Activated T-cell treated with anti-CD3 and anti-CD28 coated beads, Interleukin-2, amount 50 U/mL, for 1 hour (primary cell): ENCODE results near the gene FAM169A.
"Not testable (repeated sequence)": the region's sequence is repeated elsewhere in the genome, so short reads cannot be mapped to it uniquely, and the experiment has no call there.

ENCODE experiments used
- DNase-seq: peaks from one replicate; pipeline ENCODE4 v3.0.0-alpha.2; 2020

FAM169A gene

GRCh38 chr5:74866596-74867162 is 492 bp upstream of the FAM169A start:
- no peak for DNase-seq

GRCh38 chr5:74865256-74865803 is 857 bp downstream of the FAM169A start:
- no peak for DNase-seq

GRCh38 chr5:74864823-74865222 is 1.4 kb downstream of the FAM169A start:
- no peak for DNase-seq

GRCh38 chr5:74863726-74864125 is 2.5 kb downstream of the FAM169A start:
- no peak for DNase-seq

- DNase-seq = no peak
These were observed 4.0 kb downstream of the FAM169A start for GRCh38 chr5:74862221-74862620.

GRCh38 chr5:74856975-74857374 is 9.2 kb downstream of the FAM169A start:
- not testable (repeated sequence) for DNase-seq

GRCh38 chr5:74853256-74853655 is 12.9 kb downstream of the FAM169A start:
- no peak for DNase-seq

GRCh38 chr5:74851684-74852353 is 14.4 kb downstream of the FAM169A start:
- DNase-seq = no peak

GRCh38 chr5:74850789-74851425 is 15.3 kb downstream of the FAM169A start:
- no peak for DNase-seq

- DNase-seq = no peak
These were observed 16.2 kb downstream of the FAM169A start for GRCh38 chr5:74850030-74850429.

- DNase-seq = no peak
These were observed 17.6 kb downstream of the FAM169A start for GRCh38 chr5:74848553-74849025.

- no peak for DNase-seq
These were observed 27.0 kb downstream of the FAM169A start for GRCh38 chr5:74839229-74839628.

- no peak for DNase-seq
These were observed 27.9 kb downstream of the FAM169A start for GRCh38 chr5:74838262-74838661.

- DNase-seq = no peak
These were observed 29.1 kb downstream of the FAM169A start for GRCh38 chr5:74837115-74837514.

GRCh38 chr5:74833537-74834266 is 32.5 kb downstream of the FAM169A start:
- DNase-seq = no peak

- no peak for DNase-seq
These were observed 36.8 kb downstream of the FAM169A start for GRCh38 chr5:74829413-74829812.

- DNase-seq = no peak
These were observed 43.9 kb downstream of the FAM169A start for GRCh38 chr5:74822288-74822687.

GRCh38 chr5:74816875-74817274 is 49.3 kb downstream of the FAM169A start:
- no peak for DNase-seq

- no peak for DNase-seq
These were observed 55.3 kb downstream of the FAM169A start for GRCh38 chr5:74810915-74811314.

GRCh38 chr5:74801941-74802340 is 64.2 kb downstream of the FAM169A start:
- no peak for DNase-seq

GRCh38 chr5:74801197-74801596 is 65.0 kb downstream of the FAM169A start:
- DNase-seq = no peak

GRCh38 chr5:74798977-74799911 is 66.9 kb downstream of the FAM169A start:
- no peak for DNase-seq
